Mesenchymal stem cell (in vitro differentiated cells and primary cell): Measurements from ENCODE around the gene MCM8.

Experiments used
- DNase-seq: peaks from one replicate; pipeline ENCODE4 v3.0.0-alpha.2; 2013
- H2AFZ ChIP-seq: one replicate; pipeline ENCODE4 v1.6.1; 2013; ENCODE audit warnings: low read depth, mild to moderate bottlenecking, control low read depth, inconsistent platforms, low read length, moderate library complexity
- H2AK5ac ChIP-seq: 2 replicates; pipeline ENCODE4 v1.6.1; 2013; ENCODE audit warnings: low read length, moderate library complexity, mild to moderate bottlenecking, inconsistent platforms; ENCODE audit not compliant: severe bottlenecking
- H2BK120ac ChIP-seq: one replicate; pipeline ENCODE4 v1.6.1; 2013; ENCODE audit warnings: low read depth, mild to moderate bottlenecking, inconsistent platforms, low read length, moderate library complexity
- H2BK12ac ChIP-seq, 2 experiments: one replicate each; pipeline ENCODE4 v1.6.1; 2013; ENCODE audit warnings: inconsistent platforms in 2 of 2, low read length in 2 of 2, mild to moderate bottlenecking in 2 of 2, moderate library complexity in 2 of 2, control low read depth in 1 of 2
- H2BK15ac ChIP-seq: one replicate; pipeline ENCODE4 v1.6.1; 2013; ENCODE audit warnings: mild to moderate bottlenecking, low read depth, inconsistent platforms; ENCODE audit not compliant: poor library complexity, severe bottlenecking
- H2BK5ac ChIP-seq: 2 replicates; pipeline ENCODE4 v1.6.1; 2013; ENCODE audit warnings: low read depth, mild to moderate bottlenecking, low read length, control low read depth, inconsistent platforms; ENCODE audit not compliant: poor library complexity, severe bottlenecking
- H3K14ac ChIP-seq, 2 experiments: one replicate each; pipeline ENCODE4 v1.6.1; 2013; ENCODE audit warnings: inconsistent platforms in 2 of 2, low read length in 2 of 2, control low read depth in 1 of 2, mild to moderate bottlenecking in 1 of 2, moderate library complexity in 1 of 2
- H3K18ac ChIP-seq, 2 experiments: one replicate each; pipeline ENCODE4 v1.6.1; 2013; ENCODE audit warnings: inconsistent platforms in 2 of 2, low read length in 2 of 2, control low read depth in 1 of 2, low read depth in 1 of 2, mild to moderate bottlenecking in 1 of 2
- H3K23ac ChIP-seq, 2 experiments: one replicate each; pipeline ENCODE4 v1.6.1; 2013; ENCODE audit warnings: inconsistent platforms in 2 of 2, low read length in 2 of 2, mild to moderate bottlenecking in 2 of 2, moderate library complexity in 2 of 2, control low read depth in 1 of 2
- H3K27ac ChIP-seq: 2 replicates; pipeline ENCODE4 v1.5.1; 2013; ENCODE audit warnings: mild to moderate bottlenecking, moderate library complexity, low read length, control low read depth, inconsistent platforms; ENCODE audit not compliant: poor library complexity, severe bottlenecking
- H3K27me3 ChIP-seq, 2 experiments: 2 replicates each; pipeline versions ENCODE4 v1.6.1 to v1.7.0; 2013; ENCODE audit warnings: low read length in 2 of 2, mild to moderate bottlenecking in 2 of 2, moderate library complexity in 2 of 2, control low read depth in 1 of 2, inconsistent platforms in 1 of 2; ENCODE audit not compliant: control insufficient read depth in 1 of 2, insufficient read depth in 1 of 2
- H3K36me3 ChIP-seq, 2 experiments: 2 replicates each; pipeline versions ENCODE4 v1.6.1 to v1.7.0; 2013; ENCODE audit warnings: low read length in 2 of 2, control low read depth in 1 of 2, inconsistent platforms in 1 of 2, low read depth in 1 of 2, mild to moderate bottlenecking in 1 of 2; ENCODE audit not compliant: insufficient read depth in 2 of 2, control insufficient read depth in 1 of 2
- H3K4ac ChIP-seq, 2 experiments: one replicate each; pipeline ENCODE4 v1.6.1; 2013; ENCODE audit warnings: inconsistent platforms in 2 of 2, low read length in 2 of 2, mild to moderate bottlenecking in 2 of 2, moderate library complexity in 2 of 2, control low read depth in 1 of 2, low read depth in 1 of 2
- H3K4me1 ChIP-seq: 2 replicates; pipeline ENCODE4 v1.6.1; 2013; ENCODE audit warnings: low read depth, low read length, control low read depth; ENCODE audit not compliant: control insufficient read depth, insufficient read depth
- H3K4me2 ChIP-seq: 2 replicates; pipeline ENCODE4 v1.6.1; 2013; ENCODE audit warnings: low read length, mild to moderate bottlenecking, inconsistent platforms; ENCODE audit not compliant: poor library complexity, severe bottlenecking
- H3K4me3 ChIP-seq, 2 experiments: 2 replicates each; pipeline versions ENCODE4 v1.5.1 to v1.7.0; 2013; ENCODE audit warnings: low read length in 2 of 2, mild to moderate bottlenecking in 2 of 2, control low read depth in 1 of 2, low read depth in 1 of 2; ENCODE audit not compliant: insufficient read depth in 1 of 2
- H3K79me1 ChIP-seq: replicated peaks from 2 replicates; pipeline ENCODE4 v1.6.1; 2013; ENCODE audit warnings: mild to moderate bottlenecking, control low read depth, low read length, inconsistent platforms; ENCODE audit not compliant: poor library complexity, severe bottlenecking
- H3K9ac ChIP-seq: 2 replicates; pipeline ENCODE4 v1.7.0; 2013; ENCODE audit warnings: mild to moderate bottlenecking, low read length, moderate library complexity
- H3K9me3 ChIP-seq: 2 replicates; pipeline ENCODE4 v1.7.0; 2013; ENCODE audit warnings: mild to moderate bottlenecking, low read length; ENCODE audit not compliant: control insufficient read depth
- H4K8ac ChIP-seq: one replicate; pipeline ENCODE4 v1.6.1; 2013; ENCODE audit warnings: inconsistent platforms, mild to moderate bottlenecking, low read length, moderate library complexity
- H4K91ac ChIP-seq: one replicate; pipeline ENCODE4 v1.6.1; 2013; ENCODE audit warnings: mild to moderate bottlenecking, low read length, inconsistent platforms
- WGBS: methylation state at CpG from one replicate; pipeline ENCODE4 v1.1.7; 2013; ENCODE audit warnings: mixed read lengths; 5-methylcytosine and 5-hydroxymethylcytosine counted together

Gene MCM8

DNA sequence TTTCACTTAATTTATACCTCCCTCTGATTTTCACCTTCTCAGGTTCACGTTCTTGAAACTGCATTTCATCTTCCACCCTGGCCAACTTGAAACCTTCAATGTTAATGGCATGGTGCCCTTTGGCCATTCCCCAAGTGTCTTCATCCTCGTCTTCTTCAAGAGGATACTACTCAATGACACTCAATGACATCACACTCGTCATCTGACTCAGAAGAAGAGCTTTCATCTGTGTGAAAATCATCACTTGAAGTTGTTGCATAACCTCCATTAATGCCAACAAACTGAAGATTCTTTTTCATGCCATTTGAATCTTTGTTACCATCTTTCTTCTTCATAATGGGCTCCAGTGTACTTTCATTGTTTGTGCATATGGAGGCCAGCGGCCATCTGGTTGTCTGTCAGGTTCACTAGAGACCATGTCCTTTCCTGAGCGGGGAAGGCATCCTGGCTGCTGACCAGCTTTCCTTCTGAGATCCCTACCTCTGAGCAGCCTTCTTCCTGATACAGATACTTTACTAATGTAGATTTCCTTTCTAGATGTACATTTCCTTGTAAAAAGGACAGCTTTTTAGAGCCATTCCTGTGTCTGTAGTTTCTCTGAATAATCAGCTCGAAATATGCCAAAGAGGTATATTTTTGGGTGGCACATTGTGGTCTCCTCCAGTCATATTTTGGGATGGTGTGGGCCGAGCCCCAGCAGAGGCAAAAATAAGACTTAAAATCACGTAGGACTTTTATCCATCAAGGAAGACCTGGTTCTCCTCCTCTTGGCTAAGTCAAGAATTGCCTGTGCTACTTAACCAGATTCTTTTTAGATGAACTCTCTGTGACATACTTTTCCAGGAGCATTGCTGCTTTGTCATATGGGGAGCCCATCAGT lies 21.4 kb upstream of the MCM8 start:
- H2BK5ac ChIP-seq = no peak overlapping the region
- no peak overlapping the region for H3K18ac ChIP-seq
- H3K36me3 ChIP-seq = no peaks in the 10 kb centered on the region

GRCh38 chr20:5931411-5931810 lies 19.0 kb upstream of the MCM8 start:
- Histone ChIP-seq H3K36me3 (no peaks in the 10 kb centered on the region), H3K23ac (no peak overlapping the region), H2AK5ac (no peak overlapping the region), H2BK120ac (no peak overlapping the region), H3K27ac (no peak overlapping the region), H2BK12ac (no peak overlapping the region), H2BK15ac (no peak overlapping the region), H3K18ac (no peak overlapping the region), H4K8ac (no peak overlapping the region), H3K79me1 (no peaks in the 10 kb centered on the region), H3K4me3 (no peak overlapping the region), H3K4ac (no peak overlapping the region), H4K91ac (no peak overlapping the region), H3K4me2 (no peak overlapping the region), H3K9ac (no peak overlapping the region), H3K27me3 (peaks cover 0 to 14% of the 10 kb centered on the region in 2 experiments), H3K14ac (no peak overlapping the region), H3K9me3 (no peaks in the 10 kb centered on the region), H2BK5ac (no peak overlapping the region), H3K4me1 (no peaks in the 10 kb centered on the region), H2AFZ (no peak overlapping the region)
- 96% methylated on average over 3 of the region's 3 CpGs for WGBS
- DNase-seq = no peak

More for the DNA sequence above, 21.4 kb upstream of the MCM8 start:
- H3K14ac ChIP-seq = no peak overlapping the region
- H3K27ac ChIP-seq = no peak overlapping the region
- H2AK5ac ChIP-seq = no peak overlapping the region
- no peaks in the 10 kb centered on the region for H3K79me1 ChIP-seq
- 77% methylated on average over 8 of the region's 8 CpGs for WGBS
- no peak overlapping the region for H3K4me3 ChIP-seq
- no peak for DNase-seq
- no peak overlapping the region for H3K4me2 ChIP-seq
- no peak overlapping the region for H4K91ac ChIP-seq
- no peak overlapping the region for H2BK12ac ChIP-seq
- no peak overlapping the region for H4K8ac ChIP-seq
- no peak overlapping the region for H2BK15ac ChIP-seq
- H3K9ac ChIP-seq = no peak overlapping the region
- no peak overlapping the region for H3K23ac ChIP-seq
- no peak overlapping the region for H3K4ac ChIP-seq
- no peak overlapping the region for H2AFZ ChIP-seq
- peaks cover 4 to 27% of the 10 kb centered on the region in 2 experiments for H3K27me3 ChIP-seq
- H3K4me1 ChIP-seq = no peaks in the 10 kb centered on the region
- H3K9me3 ChIP-seq = no peaks in the 10 kb centered on the region
- H2BK120ac ChIP-seq = no peak overlapping the region

DNA sequence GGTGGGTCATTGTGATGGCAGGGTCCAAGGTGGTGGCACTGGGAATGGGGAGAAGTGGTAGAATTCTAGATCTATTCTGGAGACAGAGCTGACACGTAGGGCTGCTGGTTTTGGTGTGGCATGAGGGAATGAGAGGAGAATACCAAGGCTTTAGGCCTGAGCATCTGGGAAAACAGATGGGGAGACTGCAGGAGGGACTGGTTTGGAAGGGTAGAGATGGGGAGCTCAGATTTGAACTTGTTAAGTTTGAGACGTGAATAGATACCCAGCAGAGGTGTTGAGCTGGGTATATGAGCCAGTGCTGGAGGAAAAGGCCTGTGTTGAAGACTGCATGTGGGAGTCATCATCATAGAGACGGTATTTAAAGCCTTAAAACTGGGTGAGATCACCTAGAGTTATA lies 17.7 kb upstream of the MCM8 start:
- H3K9me3 ChIP-seq = no peaks in the 10 kb centered on the region
- H2BK15ac ChIP-seq = no peak overlapping the region
- H3K4me1 ChIP-seq = no peaks in the 10 kb centered on the region
- no peak overlapping the region for H2BK120ac ChIP-seq
- no peak overlapping the region for H3K27ac ChIP-seq
- H3K36me3 ChIP-seq = peaks cover 0 to 7% of the 10 kb centered on the region in 2 experiments
- H3K27me3 ChIP-seq = peaks cover 0 to 10% of the 10 kb centered on the region in 2 experiments
- H3K4me2 ChIP-seq = no peak overlapping the region
- no peak overlapping the region for H4K8ac ChIP-seq
- H2AK5ac ChIP-seq = no peak overlapping the region
- no peak overlapping the region for H3K9ac ChIP-seq
- no peak overlapping the region for H4K91ac ChIP-seq
- DNase-seq = no peak
- H3K23ac ChIP-seq = no peak overlapping the region
- no peaks in the 10 kb centered on the region for H3K79me1 ChIP-seq
- no peak overlapping the region for H3K4me3 ChIP-seq
- H2BK12ac ChIP-seq = no peak overlapping the region
- no peak overlapping the region for H3K18ac ChIP-seq
- no peak overlapping the region for H3K14ac ChIP-seq
- H3K4ac ChIP-seq = no peak overlapping the region
- H2AFZ ChIP-seq = no peak overlapping the region
- H2BK5ac ChIP-seq = no peak overlapping the region
- WGBS = 82% methylated on average over 3 of the region's 3 CpGs

DNA sequence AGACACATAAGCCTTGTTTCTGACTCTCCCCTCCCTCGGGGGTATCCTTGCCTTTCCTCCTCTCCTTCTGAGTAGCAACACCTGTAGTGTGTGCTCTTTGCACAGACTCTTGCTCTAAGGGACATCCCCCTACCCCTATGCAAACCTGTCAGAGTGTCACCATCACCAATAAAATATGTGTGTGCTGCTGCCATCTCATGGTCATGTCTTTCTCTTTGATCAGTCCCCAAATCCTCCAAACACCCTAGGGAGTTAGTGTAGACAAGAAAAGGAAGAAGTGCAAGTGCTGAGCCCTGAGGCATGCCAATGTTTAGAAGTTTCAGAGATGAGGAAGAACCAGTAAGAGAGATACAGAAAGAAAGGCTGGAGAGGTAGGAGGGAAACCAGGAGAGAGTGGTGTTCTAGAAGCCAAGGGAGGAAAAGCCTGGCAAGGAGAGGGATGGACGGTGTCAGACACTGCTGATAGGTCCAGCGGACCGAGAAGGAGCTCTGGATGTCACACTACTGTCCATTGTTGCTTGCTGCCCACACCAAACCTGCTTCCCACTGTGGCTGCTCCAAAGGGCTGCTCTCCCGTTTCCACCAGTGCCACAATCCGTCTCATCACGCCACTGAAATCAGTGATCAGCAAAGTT lies 16.5 kb upstream of the MCM8 start:
- no peak overlapping the region for H3K4me3 ChIP-seq
- no peak overlapping the region for H3K27ac ChIP-seq
- no peak overlapping the region for H3K4me2 ChIP-seq
- H2AK5ac ChIP-seq = no peak overlapping the region
- no peak overlapping the region for H2BK120ac ChIP-seq
- H3K4ac ChIP-seq = no peak overlapping the region
- no peak overlapping the region for H4K91ac ChIP-seq
- no peak overlapping the region for H2BK12ac ChIP-seq
- no peak overlapping the region for H2BK5ac ChIP-seq
- H3K23ac ChIP-seq = peak overlapping the region in 1 of 2 experiments; percentile 53
- H3K14ac ChIP-seq = no peak overlapping the region
- no peaks in the 10 kb centered on the region for H3K4me1 ChIP-seq
- H3K18ac ChIP-seq = no peak overlapping the region
- H3K36me3 ChIP-seq = peaks cover 0 to 18% of the 10 kb centered on the region in 2 experiments
- H2AFZ ChIP-seq = no peak overlapping the region
- H3K9me3 ChIP-seq = no peaks in the 10 kb centered on the region
- H3K27me3 ChIP-seq = peaks cover 0 to 10% of the 10 kb centered on the region in 2 experiments
- no peak overlapping the region for H4K8ac ChIP-seq
- H2BK15ac ChIP-seq = no peak overlapping the region
- H3K9ac ChIP-seq = no peak overlapping the region
- H3K79me1 ChIP-seq = no peaks in the 10 kb centered on the region
- DNase-seq = peak; percentile 13
- WGBS = 79% methylated on average over 7 of the region's 7 CpGs
